Uterus (tissue), 4 donors: ENCODE results near the gene LRRC56. TPM values are rescaled to one million over a fixed set of nuclear protein-coding genes. Genes with fewer than 3 reads are reported as not detected.

Source experiments
- DNase-seq, 2 donors: peaks; one replicate each; pipeline ENCODE4 v3.0.0-alpha.2; 2019 to 2020
- H3K27ac ChIP-seq, 2 donors: fragments of 200-600 bp; sonication (generic); 1 replicate in 1 of 2; 2 replicates in 1 of 2; pipeline ENCODE4 v1.5.1; 2016 to 2018
- H3K27me3 ChIP-seq, 2 donors: fragments of 200-600 bp; sonication (generic); one replicate each; pipeline ENCODE4 v1.5.1; 2018 to 2019; ENCODE audit warnings: control low read depth in 1 of 2
- H3K36me3 ChIP-seq, 2 donors: fragments of 200-600 bp; sonication (generic); one replicate each; pipeline ENCODE4 v1.5.1; 2019; ENCODE audit warnings: control low read depth in 1 of 2
- H3K4me1 ChIP-seq, 2 donors: fragments of 200-600 bp; sonication (generic); one replicate each; pipeline ENCODE4 v1.5.1; 2018 to 2019; ENCODE audit warnings: control low read depth in 1 of 2
- H3K4me3 ChIP-seq, 2 donors: fragments of 200-600 bp; sonication (generic); 1 replicate in 1 of 2; 2 replicates in 1 of 2; pipeline ENCODE4 v1.5.1; 2018 to 2019; ENCODE audit warnings: mild to moderate bottlenecking in 1 of 2
- H3K9me3 ChIP-seq, 2 donors: fragments of 200-600 bp; sonication (generic); one replicate each; pipeline ENCODE4 v1.5.1; 2019; ENCODE audit warnings: control low read depth in 1 of 2
- POLR2A ChIP-seq, 2 donors: fragments of 450-650 bp; IDR thresholded peaks; one replicate each; pipeline ENCODE4 v1.6.1; 2016; ENCODE audit warnings: antibody characterized with exemption in 2 of 2, mild to moderate bottlenecking in 1 of 2, moderate library complexity in 1 of 2
- intact Hi-C: fragments of 100-400 bp; cut with DNase I; formaldehyde crosslinking; loops from one replicate; pipeline ENCODE4 v1.15.1; 2023; ENCODE audit warnings: low total_unique reads
- total RNA-seq, 4 donors: library from RNA; depleted of rRNA in 3 of 4; stranded (reverse); fragments of >200 nt in 3 of 4; gene quantifications; one replicate each; pipeline versions ENCODE4 v1.1.0 to v1.2.4, GENCODE V29; 2014 to 2023
- TF ChIP-seq, protein P1 (sequence below), 4 experiments: fragments of 200-600 bp in 2 of 4; fragments of 450-650 bp in 2 of 4; sonication (generic) in 2 of 4; IDR thresholded peaks; one replicate each; pipeline ENCODE4 v1.5.1; 2016 to 2019; ENCODE audit warnings: antibody characterized with exemption in 4 of 4, mild to moderate bottlenecking in 2 of 4, moderate library complexity in 1 of 4
- donor health status: DM: yes; HTN: yes; CAD: no.

The LRRC56 gene
- total RNA-seq, 4 donors from 2014 or later, result 1.7 to 1.9 TPM; not detected in 2

DNA sequence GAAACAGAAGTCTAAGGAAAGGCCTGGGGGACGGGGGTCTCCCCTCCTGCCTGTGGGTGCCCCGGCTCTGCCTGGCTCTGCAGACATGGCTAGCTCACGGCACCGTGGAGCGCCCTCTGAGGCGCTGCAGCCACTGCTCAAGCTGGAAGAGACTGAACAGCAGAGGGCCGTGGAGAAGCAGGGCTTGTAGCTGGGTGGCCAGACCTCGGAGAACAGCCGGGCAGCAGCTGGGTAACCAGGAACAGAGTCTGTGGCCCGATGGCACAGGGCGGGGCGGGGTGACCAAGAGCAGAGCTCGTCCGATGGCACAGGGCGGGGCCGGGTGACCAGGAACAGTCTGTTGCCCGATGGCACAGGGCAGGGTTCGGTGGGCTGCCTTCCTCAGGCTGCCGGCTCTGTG is 48.3 kb upstream of the LRRC56 start:
- H3K4me1 ChIP-seq, result no peaks in the 10 kb centered on the region
- no peaks in the 10 kb centered on the region for H3K36me3 ChIP-seq
- no peak overlapping the region for H3K4me3 ChIP-seq
- H3K9me3 ChIP-seq, result no peaks in the 10 kb centered on the region
- TF ChIP-seq, protein P1, sequence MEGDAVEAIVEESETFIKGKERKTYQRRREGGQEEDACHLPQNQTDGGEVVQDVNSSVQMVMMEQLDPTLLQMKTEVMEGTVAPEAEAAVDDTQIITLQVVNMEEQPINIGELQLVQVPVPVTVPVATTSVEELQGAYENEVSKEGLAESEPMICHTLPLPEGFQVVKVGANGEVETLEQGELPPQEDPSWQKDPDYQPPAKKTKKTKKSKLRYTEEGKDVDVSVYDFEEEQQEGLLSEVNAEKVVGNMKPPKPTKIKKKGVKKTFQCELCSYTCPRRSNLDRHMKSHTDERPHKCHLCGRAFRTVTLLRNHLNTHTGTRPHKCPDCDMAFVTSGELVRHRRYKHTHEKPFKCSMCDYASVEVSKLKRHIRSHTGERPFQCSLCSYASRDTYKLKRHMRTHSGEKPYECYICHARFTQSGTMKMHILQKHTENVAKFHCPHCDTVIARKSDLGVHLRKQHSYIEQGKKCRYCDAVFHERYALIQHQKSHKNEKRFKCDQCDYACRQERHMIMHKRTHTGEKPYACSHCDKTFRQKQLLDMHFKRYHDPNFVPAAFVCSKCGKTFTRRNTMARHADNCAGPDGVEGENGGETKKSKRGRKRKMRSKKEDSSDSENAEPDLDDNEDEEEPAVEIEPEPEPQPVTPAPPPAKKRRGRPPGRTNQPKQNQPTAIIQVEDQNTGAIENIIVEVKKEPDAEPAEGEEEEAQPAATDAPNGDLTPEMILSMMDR (IDR thresholded peaks at IDR 0.05), result no peak
- TF ChIP-seq POLR2A (IDR thresholded peaks at IDR 0.05), result no peak
- H3K27ac ChIP-seq, result no peak overlapping the region
- intact Hi-C loops, result no loop called here
- no peaks in the 10 kb centered on the region for H3K27me3 ChIP-seq
- DNase-seq, result no peak

DNA sequence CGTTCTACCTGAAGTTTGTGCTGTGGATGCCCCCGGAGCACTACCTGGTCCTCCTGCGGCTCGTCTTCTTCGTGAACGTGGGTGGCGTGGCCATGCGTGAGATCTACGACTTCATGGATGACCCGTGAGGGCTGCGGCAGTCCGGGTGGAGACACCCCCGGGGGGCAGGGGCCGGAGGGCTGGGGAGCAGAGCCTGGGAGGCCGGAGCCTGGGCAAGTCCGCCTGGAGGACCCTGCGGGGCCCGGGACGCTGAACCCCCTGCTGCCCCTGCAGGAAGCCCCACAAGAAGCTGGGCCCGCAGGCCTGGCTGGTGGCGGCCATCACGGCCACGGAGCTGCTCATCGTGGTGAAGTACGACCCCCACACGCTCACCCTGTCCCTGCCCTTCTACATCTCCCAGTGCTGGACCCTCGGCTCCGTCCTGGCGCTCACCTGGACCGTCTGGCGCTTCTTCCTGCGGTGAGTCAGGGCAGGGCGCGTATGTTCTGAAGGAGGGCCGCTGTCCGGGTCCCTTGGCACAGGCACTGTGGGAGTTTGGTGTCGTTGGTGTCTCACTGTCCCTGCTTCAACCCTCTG is 47.6 kb upstream of the LRRC56 start:
- intact Hi-C loops, result no loop called here
- DNase-seq, result no peak
- Histone ChIP-seq H3K9me3 (no peaks in the 10 kb centered on the region), H3K36me3 (no peaks in the 10 kb centered on the region), H3K27ac (no peak overlapping the region), H3K27me3 (no peaks in the 10 kb centered on the region), H3K4me1 (no peaks in the 10 kb centered on the region), H3K4me3 (no peak overlapping the region)
- no peak for TF ChIP-seq POLR2A (IDR thresholded peaks at IDR 0.05)
- TF ChIP-seq, protein P1 (IDR thresholded peaks at IDR 0.05), result no peak

DNA sequence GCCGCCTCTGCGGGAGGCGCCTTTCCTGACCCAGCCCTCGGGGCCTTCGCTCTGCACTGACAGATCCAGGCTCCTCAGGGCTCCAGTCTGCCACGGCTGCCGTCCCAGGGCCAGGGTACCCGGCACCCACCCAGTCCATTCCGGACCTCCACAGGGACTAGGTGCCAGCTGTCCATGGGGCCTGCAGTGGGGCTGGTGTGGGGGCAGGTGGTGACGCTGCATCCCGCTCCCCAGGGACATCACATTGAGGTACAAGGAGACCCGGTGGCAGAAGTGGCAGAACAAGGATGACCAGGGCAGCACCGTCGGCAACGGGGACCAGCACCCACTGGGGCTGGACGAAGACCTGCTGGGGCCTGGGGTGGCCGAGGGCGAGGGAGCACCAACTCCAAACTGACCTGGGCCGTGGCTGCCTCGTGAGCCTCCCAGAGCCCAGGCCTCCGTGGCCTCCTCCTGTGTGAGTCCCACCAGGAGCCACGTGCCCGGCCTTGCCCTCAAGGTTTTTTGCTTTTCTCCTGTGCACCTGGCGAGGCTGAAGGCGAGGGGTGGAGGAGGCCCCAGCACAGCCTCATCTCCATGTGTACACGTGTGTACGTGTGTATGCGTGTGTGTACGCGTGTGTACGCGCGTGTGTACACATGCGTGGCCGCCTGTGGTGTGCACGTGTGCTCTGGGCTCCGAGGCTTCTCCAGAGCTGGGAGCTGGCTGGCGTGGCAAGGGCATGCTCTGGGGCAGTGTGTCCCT is 47.0 kb upstream of the LRRC56 start:
- Histone ChIP-seq H3K4me1 (no peaks in the 10 kb centered on the region), H3K27ac (no peak overlapping the region), H3K36me3 (no peaks in the 10 kb centered on the region), H3K27me3 (no peaks in the 10 kb centered on the region), H3K9me3 (no peaks in the 10 kb centered on the region), H3K4me3 (no peak overlapping the region)
- DNase-seq, result no peak
- intact Hi-C loops, result no loop called here
- no peak for TF ChIP-seq POLR2A (IDR thresholded peaks at IDR 0.05)
- TF ChIP-seq, protein P1 (IDR thresholded peaks at IDR 0.05), result no peak

DNA sequence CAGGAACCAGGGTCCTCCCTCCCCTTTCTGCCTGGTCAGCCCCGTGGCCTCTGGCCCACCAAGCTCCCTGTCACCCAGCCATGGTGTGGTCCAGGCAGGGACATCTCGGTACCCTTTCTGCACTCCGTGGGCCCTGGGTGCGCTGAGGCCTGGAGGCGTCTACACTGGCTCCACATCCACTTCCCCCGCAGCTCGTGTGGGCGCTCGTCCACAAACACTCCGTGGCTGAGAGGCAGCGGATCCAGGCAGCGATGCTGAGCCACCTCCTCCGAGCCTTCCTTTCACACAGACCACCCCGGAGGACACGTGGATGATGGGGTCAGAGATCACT is 46.4 kb upstream of the LRRC56 start:
- no peak overlapping the region for H3K27ac ChIP-seq
- H3K27me3 ChIP-seq, result no peaks in the 10 kb centered on the region
- no peaks in the 10 kb centered on the region for H3K4me1 ChIP-seq
- no peak for DNase-seq
- H3K9me3 ChIP-seq, result no peaks in the 10 kb centered on the region
- intact Hi-C loops, result no loop called here
- no peak for TF ChIP-seq POLR2A (IDR thresholded peaks at IDR 0.05)
- TF ChIP-seq, protein P1 (IDR thresholded peaks at IDR 0.05), result no peak
- no peak overlapping the region for H3K4me3 ChIP-seq
- no peaks in the 10 kb centered on the region for H3K36me3 ChIP-seq

DNA sequence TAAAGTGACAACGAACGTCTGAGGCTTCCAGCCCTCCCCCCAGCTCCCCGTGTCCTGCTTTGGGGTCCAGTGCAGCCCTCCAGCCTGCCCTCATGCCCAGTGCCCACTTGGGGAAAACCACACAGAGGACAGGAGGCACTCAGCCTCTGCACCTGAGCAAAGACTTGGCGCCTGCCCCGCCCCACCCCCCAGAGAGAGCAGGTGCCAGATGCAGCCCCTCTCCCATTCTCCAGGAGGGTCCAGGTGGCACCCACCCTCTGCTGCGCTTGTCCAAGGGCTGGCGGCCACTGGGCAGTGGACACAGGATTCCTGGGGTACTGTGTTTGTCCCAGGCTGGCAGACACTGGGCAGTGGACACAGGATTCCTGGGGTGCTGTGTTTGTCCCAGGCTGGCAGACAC is 46.0 kb upstream of the LRRC56 start:
- DNase-seq, result no peak
- no peak for TF ChIP-seq POLR2A (IDR thresholded peaks at IDR 0.05)
- TF ChIP-seq, protein P1 (IDR thresholded peaks at IDR 0.05), result no peak
- intact Hi-C loops, result no loop called here
- H3K9me3 ChIP-seq, result no peaks in the 10 kb centered on the region
- no peak overlapping the region for H3K27ac ChIP-seq
- no peaks in the 10 kb centered on the region for H3K36me3 ChIP-seq
- H3K4me3 ChIP-seq, result no peak overlapping the region
- no peaks in the 10 kb centered on the region for H3K27me3 ChIP-seq
- H3K4me1 ChIP-seq, result no peaks in the 10 kb centered on the region
